Mesenchymal stem cell (in vitro differentiated cells and primary cell): ENCODE measurements around the gene SEMA3C.

ENCODE experiments used
- DNase-seq: peaks from one replicate; pipeline ENCODE4 v3.0.0-alpha.2; 2013
- H2AFZ ChIP-seq: one replicate; pipeline ENCODE4 v1.6.1; 2013; ENCODE audit warnings: low read depth, mild to moderate bottlenecking, control low read depth, inconsistent platforms, low read length, moderate library complexity
- H2AK5ac ChIP-seq: 2 replicates; pipeline ENCODE4 v1.6.1; 2013; ENCODE audit warnings: low read length, moderate library complexity, mild to moderate bottlenecking, inconsistent platforms; ENCODE audit not compliant: severe bottlenecking
- H2BK120ac ChIP-seq: one replicate; pipeline ENCODE4 v1.6.1; 2013; ENCODE audit warnings: low read depth, mild to moderate bottlenecking, inconsistent platforms, low read length, moderate library complexity
- H2BK12ac ChIP-seq, 2 experiments: one replicate each; pipeline ENCODE4 v1.6.1; 2013; ENCODE audit warnings: inconsistent platforms in 2 of 2, low read length in 2 of 2, mild to moderate bottlenecking in 2 of 2, moderate library complexity in 2 of 2, control low read depth in 1 of 2
- H2BK15ac ChIP-seq: one replicate; pipeline ENCODE4 v1.6.1; 2013; ENCODE audit warnings: mild to moderate bottlenecking, low read depth, inconsistent platforms; ENCODE audit not compliant: poor library complexity, severe bottlenecking
- H2BK5ac ChIP-seq: 2 replicates; pipeline ENCODE4 v1.6.1; 2013; ENCODE audit warnings: low read depth, mild to moderate bottlenecking, low read length, control low read depth, inconsistent platforms; ENCODE audit not compliant: poor library complexity, severe bottlenecking
- H3K14ac ChIP-seq, 2 experiments: one replicate each; pipeline ENCODE4 v1.6.1; 2013; ENCODE audit warnings: inconsistent platforms in 2 of 2, low read length in 2 of 2, control low read depth in 1 of 2, mild to moderate bottlenecking in 1 of 2, moderate library complexity in 1 of 2
- H3K18ac ChIP-seq, 2 experiments: one replicate each; pipeline ENCODE4 v1.6.1; 2013; ENCODE audit warnings: inconsistent platforms in 2 of 2, low read length in 2 of 2, control low read depth in 1 of 2, low read depth in 1 of 2, mild to moderate bottlenecking in 1 of 2
- H3K23ac ChIP-seq, 2 experiments: one replicate each; pipeline ENCODE4 v1.6.1; 2013; ENCODE audit warnings: inconsistent platforms in 2 of 2, low read length in 2 of 2, mild to moderate bottlenecking in 2 of 2, moderate library complexity in 2 of 2, control low read depth in 1 of 2
- H3K27ac ChIP-seq: 2 replicates; pipeline ENCODE4 v1.5.1; 2013; ENCODE audit warnings: mild to moderate bottlenecking, moderate library complexity, low read length, control low read depth, inconsistent platforms; ENCODE audit not compliant: poor library complexity, severe bottlenecking
- H3K27me3 ChIP-seq, 2 experiments: 2 replicates each; pipeline versions ENCODE4 v1.6.1 to v1.7.0; 2013; ENCODE audit warnings: low read length in 2 of 2, mild to moderate bottlenecking in 2 of 2, moderate library complexity in 2 of 2, control low read depth in 1 of 2, inconsistent platforms in 1 of 2; ENCODE audit not compliant: control insufficient read depth in 1 of 2, insufficient read depth in 1 of 2
- H3K36me3 ChIP-seq, 2 experiments: 2 replicates each; pipeline versions ENCODE4 v1.6.1 to v1.7.0; 2013; ENCODE audit warnings: low read length in 2 of 2, control low read depth in 1 of 2, inconsistent platforms in 1 of 2, low read depth in 1 of 2, mild to moderate bottlenecking in 1 of 2; ENCODE audit not compliant: insufficient read depth in 2 of 2, control insufficient read depth in 1 of 2
- H3K4ac ChIP-seq, 2 experiments: one replicate each; pipeline ENCODE4 v1.6.1; 2013; ENCODE audit warnings: inconsistent platforms in 2 of 2, low read length in 2 of 2, mild to moderate bottlenecking in 2 of 2, moderate library complexity in 2 of 2, control low read depth in 1 of 2, low read depth in 1 of 2
- H3K4me1 ChIP-seq: 2 replicates; pipeline ENCODE4 v1.6.1; 2013; ENCODE audit warnings: low read depth, low read length, control low read depth; ENCODE audit not compliant: control insufficient read depth, insufficient read depth
- H3K4me2 ChIP-seq: 2 replicates; pipeline ENCODE4 v1.6.1; 2013; ENCODE audit warnings: low read length, mild to moderate bottlenecking, inconsistent platforms; ENCODE audit not compliant: poor library complexity, severe bottlenecking
- H3K4me3 ChIP-seq, 2 experiments: 2 replicates each; pipeline versions ENCODE4 v1.5.1 to v1.7.0; 2013; ENCODE audit warnings: low read length in 2 of 2, mild to moderate bottlenecking in 2 of 2, control low read depth in 1 of 2, low read depth in 1 of 2; ENCODE audit not compliant: insufficient read depth in 1 of 2
- H3K79me1 ChIP-seq: replicated peaks from 2 replicates; pipeline ENCODE4 v1.6.1; 2013; ENCODE audit warnings: mild to moderate bottlenecking, control low read depth, low read length, inconsistent platforms; ENCODE audit not compliant: poor library complexity, severe bottlenecking
- H3K9ac ChIP-seq: 2 replicates; pipeline ENCODE4 v1.7.0; 2013; ENCODE audit warnings: mild to moderate bottlenecking, low read length, moderate library complexity
- H3K9me3 ChIP-seq: 2 replicates; pipeline ENCODE4 v1.7.0; 2013; ENCODE audit warnings: mild to moderate bottlenecking, low read length; ENCODE audit not compliant: control insufficient read depth
- H4K8ac ChIP-seq: one replicate; pipeline ENCODE4 v1.6.1; 2013; ENCODE audit warnings: inconsistent platforms, mild to moderate bottlenecking, low read length, moderate library complexity
- H4K91ac ChIP-seq: one replicate; pipeline ENCODE4 v1.6.1; 2013; ENCODE audit warnings: mild to moderate bottlenecking, low read length, inconsistent platforms
- WGBS: methylation state at CpG from one replicate; pipeline ENCODE4 v1.1.7; 2013; ENCODE audit warnings: mixed read lengths; 5-methylcytosine and 5-hydroxymethylcytosine counted together

Gene SEMA3C

GRCh38 chr7:80960244-80960795 is 41.5 kb upstream of the SEMA3C start:
- Histone ChIP-seq H2AK5ac (no peak overlapping the region), H3K4me1 (no peaks in the 10 kb centered on the region), H3K18ac (no peak overlapping the region), H2BK120ac (no peak overlapping the region), H3K14ac (no peak overlapping the region), H3K79me1 (no peaks in the 10 kb centered on the region), H3K4ac (no peak overlapping the region), H3K27me3 (no peaks in the 10 kb centered on the region), H2BK15ac (no peak overlapping the region), H3K4me3 (no peak overlapping the region), H3K9ac (no peak overlapping the region), H3K9me3 (no peaks in the 10 kb centered on the region), H2BK12ac (no peak overlapping the region), H3K36me3 (no peaks in the 10 kb centered on the region), H4K8ac (no peak overlapping the region), H2BK5ac (no peak overlapping the region), H2AFZ (no peak overlapping the region), H4K91ac (no peak overlapping the region), H3K23ac (no peak overlapping the region), H3K27ac (no peak overlapping the region), H3K4me2 (no peak overlapping the region)
- WGBS = 40% methylated on average over 1 of the region's 2 CpGs
- no peak for DNase-seq

GRCh38 chr7:80957226-80957777 is 38.5 kb upstream of the SEMA3C start:
- no peaks in the 10 kb centered on the region for H3K4me1 ChIP-seq
- H2AFZ ChIP-seq = no peak overlapping the region
- H3K36me3 ChIP-seq = no peaks in the 10 kb centered on the region
- no peak overlapping the region for H3K23ac ChIP-seq
- H2BK12ac ChIP-seq = no peak overlapping the region
- H3K4me3 ChIP-seq = no peak overlapping the region
- no peak overlapping the region for H3K18ac ChIP-seq
- H4K91ac ChIP-seq = no peak overlapping the region
- no peak overlapping the region for H2AK5ac ChIP-seq
- no peak overlapping the region for H3K9ac ChIP-seq
- H2BK120ac ChIP-seq = no peak overlapping the region
- H3K4ac ChIP-seq = no peak overlapping the region
- H3K14ac ChIP-seq = no peak overlapping the region
- no peak overlapping the region for H2BK5ac ChIP-seq
- no peaks in the 10 kb centered on the region for H3K79me1 ChIP-seq
- no peaks in the 10 kb centered on the region for H3K27me3 ChIP-seq
- no peak overlapping the region for H2BK15ac ChIP-seq
- no peaks in the 10 kb centered on the region for H3K9me3 ChIP-seq
- no peak overlapping the region for H4K8ac ChIP-seq
- DNase-seq = no peak
- 100% methylated on average over 1 of the region's 3 CpGs for WGBS
- no peak overlapping the region for H3K4me2 ChIP-seq
- no peak overlapping the region for H3K27ac ChIP-seq

- H3K27me3 ChIP-seq = no peaks in the 10 kb centered on the region
- H3K36me3 ChIP-seq = no peaks in the 10 kb centered on the region
- no peak overlapping the region for H2AFZ ChIP-seq
- no peak for DNase-seq
- H2AK5ac ChIP-seq = peak overlapping the region; percentile 69
- no peak overlapping the region for H3K27ac ChIP-seq
- H3K79me1 ChIP-seq = no peaks in the 10 kb centered on the region
- no peak overlapping the region for H3K9ac ChIP-seq
- no peak overlapping the region for H2BK15ac ChIP-seq
- no peak overlapping the region for H3K4me2 ChIP-seq
- no CpG with 5 or more reads among the region's 1 CpG for WGBS
- H2BK120ac ChIP-seq = no peak overlapping the region
- no peak overlapping the region for H2BK12ac ChIP-seq
- H4K91ac ChIP-seq = no peak overlapping the region
- no peak overlapping the region for H3K4me3 ChIP-seq
- no peak overlapping the region for H4K8ac ChIP-seq
- no peak overlapping the region for H3K4ac ChIP-seq
- H3K14ac ChIP-seq = no peak overlapping the region
- no peak overlapping the region for H3K18ac ChIP-seq
- no peaks in the 10 kb centered on the region for H3K9me3 ChIP-seq
- no peak overlapping the region for H3K23ac ChIP-seq
- no peak overlapping the region for H2BK5ac ChIP-seq
- no peaks in the 10 kb centered on the region for H3K4me1 ChIP-seq
Measured at GRCh38 chr7:80954191-80954590, 35.3 kb upstream of the SEMA3C start.

- Histone ChIP-seq H3K4me2 (no peak overlapping the region), H4K8ac (no peak overlapping the region), H3K4me3 (no peak overlapping the region), H2BK12ac (no peak overlapping the region), H3K36me3 (no peaks in the 10 kb centered on the region), H3K23ac (no peak overlapping the region), H3K27me3 (no peaks in the 10 kb centered on the region), H3K18ac (no peak overlapping the region), H3K79me1 (no peaks in the 10 kb centered on the region), H3K14ac (no peak overlapping the region), H2BK120ac (no peak overlapping the region), H2BK15ac (no peak overlapping the region), H4K91ac (no peak overlapping the region), H3K9me3 (no peaks in the 10 kb centered on the region), H3K4me1 (no peaks in the 10 kb centered on the region), H3K9ac (no peak overlapping the region), H2BK5ac (no peak overlapping the region), H2AFZ (no peak overlapping the region), H3K27ac (no peak overlapping the region), H2AK5ac (no peak overlapping the region), H3K4ac (no peak overlapping the region)
- 25% methylated on average over 2 of the region's 2 CpGs for WGBS
- peak; percentile 11 for DNase-seq
Measured at GRCh38 chr7:80950550-80950967, 31.7 kb upstream of the SEMA3C start.
